ENCODE results near the gene MN1.

Gene MN1

DNA sequence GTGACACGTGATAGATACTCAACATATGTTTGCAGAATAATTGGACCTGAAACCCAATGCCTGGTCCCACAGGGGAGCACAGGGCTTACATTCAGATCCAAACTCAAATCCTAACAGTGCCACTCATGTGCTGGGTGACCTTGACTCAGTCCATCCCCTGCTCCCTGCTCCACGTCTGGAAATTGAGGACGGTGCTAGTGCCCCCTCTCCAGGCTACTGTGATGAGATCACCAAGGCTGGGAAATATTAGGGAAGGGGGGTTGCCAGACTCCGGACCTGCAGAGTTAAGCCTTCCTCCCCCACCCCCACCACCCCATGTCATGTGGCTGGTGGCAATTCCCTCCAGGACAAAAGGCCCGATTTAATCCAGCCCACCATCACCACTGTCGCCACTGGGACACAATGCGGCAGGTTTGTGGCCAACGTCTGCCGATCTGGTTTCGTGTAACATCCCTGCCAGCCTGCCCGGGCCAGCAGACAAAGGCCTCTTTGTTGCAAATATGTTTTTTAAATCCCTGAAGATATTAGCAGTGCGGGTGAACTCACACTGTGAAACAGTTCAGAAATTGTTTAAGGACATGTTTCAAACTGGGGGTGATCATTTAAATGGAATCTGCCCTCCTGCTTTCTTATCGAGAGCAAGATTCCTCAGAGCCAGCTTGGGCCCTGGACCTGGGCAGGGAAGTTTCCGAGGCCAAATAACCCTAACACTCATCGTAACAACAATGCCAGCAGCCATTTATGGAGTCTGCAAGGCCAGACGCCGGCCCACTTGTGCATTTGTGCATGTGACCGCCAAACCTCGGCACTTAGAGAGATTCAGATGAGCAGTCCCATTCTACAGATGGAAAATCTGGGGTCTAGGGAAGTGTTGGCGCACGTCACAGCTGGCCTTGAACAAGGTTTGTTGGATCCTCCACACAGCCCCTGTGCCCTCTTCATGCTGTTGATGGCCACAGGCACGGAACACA is 19.6 kb upstream of the MN1 start:
- Histone ChIP-seq H3K4me1 (ENCODE audit: control insufficient read depth, insufficient read depth, low read length) (no peaks in the 10 kb centered on the region), H3K9me3 (ENCODE audit: control insufficient read depth, insufficient read depth, low read length) (no peaks in the 10 kb centered on the region), H3K9ac (ENCODE audit: low read depth, low read length) (no peak overlapping the region), H3K4me3 (ENCODE audit: low read depth, low read length) (no peak overlapping the region), H3K36me3 (ENCODE audit: control insufficient read depth, insufficient read depth, low read length) (no peaks in the 10 kb centered on the region), H3K27me3 (ENCODE audit: control insufficient read depth, insufficient read depth, low read length) (no peaks in the 10 kb centered on the region)

GRCh38 chr22:27816552-27816951 is 15.0 kb upstream of the MN1 start:
- Histone ChIP-seq H3K27me3 (ENCODE audit: control insufficient read depth, insufficient read depth, low read length) (no peaks in the 10 kb centered on the region), H3K4me1 (ENCODE audit: control insufficient read depth, insufficient read depth, low read length) (no peaks in the 10 kb centered on the region)

DNA sequence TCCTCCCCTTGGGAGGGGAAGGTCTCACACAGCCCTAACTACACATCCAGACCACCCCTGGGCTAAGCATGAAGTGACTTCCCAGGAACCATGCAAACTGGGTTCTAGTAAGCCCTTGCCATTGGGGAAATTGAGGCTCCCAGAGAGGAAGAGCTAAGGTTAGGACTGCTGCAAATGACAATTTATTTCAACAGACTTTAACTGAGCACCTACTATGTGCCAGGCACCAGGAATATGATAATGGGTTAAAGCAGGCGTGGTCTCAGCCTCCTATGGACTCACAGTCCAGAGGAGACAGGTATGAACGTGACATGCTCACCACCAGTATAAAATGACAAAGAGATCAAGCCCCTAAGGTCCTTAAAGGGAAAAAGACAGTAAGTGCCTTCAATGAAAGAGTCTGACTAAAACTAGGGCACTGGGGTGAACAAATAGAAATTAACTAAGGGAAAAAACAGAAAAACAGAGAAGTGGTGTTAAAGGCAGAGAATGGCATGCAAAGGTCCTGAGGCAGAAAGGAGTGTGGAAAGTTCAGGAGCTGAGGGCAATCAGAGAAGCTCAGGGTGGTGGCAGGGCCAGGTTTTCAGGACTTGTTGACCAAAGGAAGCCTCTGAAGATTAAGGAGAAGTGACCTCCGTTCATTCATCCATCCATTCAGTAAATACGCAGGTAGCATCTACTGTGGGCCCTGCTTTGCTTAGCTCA is 14.4 kb upstream of the MN1 start:
- H3K4me3 ChIP-seq (ENCODE audit: low read depth, low read length): no peak overlapping the region
- H3K27me3 ChIP-seq (ENCODE audit: control insufficient read depth, insufficient read depth, low read length): no peaks in the 10 kb centered on the region
- no peaks in the 10 kb centered on the region for H3K36me3 ChIP-seq (ENCODE audit: control insufficient read depth, insufficient read depth, low read length)
- no peaks in the 10 kb centered on the region for H3K9me3 ChIP-seq (ENCODE audit: control insufficient read depth, insufficient read depth, low read length)
- H3K4me1 ChIP-seq (ENCODE audit: control insufficient read depth, insufficient read depth, low read length): peaks cover 3% of the 10 kb centered on the region
- H3K9ac ChIP-seq (ENCODE audit: low read depth, low read length): no peak overlapping the region

More at GRCh38 chr22:27816552-27816951, 15.0 kb upstream of the MN1 start:
- no peaks in the 10 kb centered on the region for H3K36me3 ChIP-seq (ENCODE audit: control insufficient read depth, insufficient read depth, low read length)
- H3K4me3 ChIP-seq (ENCODE audit: low read depth, low read length): no peak overlapping the region
- no peak overlapping the region for H3K9ac ChIP-seq (ENCODE audit: low read depth, low read length)
- H3K9me3 ChIP-seq (ENCODE audit: control insufficient read depth, insufficient read depth, low read length): no peaks in the 10 kb centered on the region

DNA sequence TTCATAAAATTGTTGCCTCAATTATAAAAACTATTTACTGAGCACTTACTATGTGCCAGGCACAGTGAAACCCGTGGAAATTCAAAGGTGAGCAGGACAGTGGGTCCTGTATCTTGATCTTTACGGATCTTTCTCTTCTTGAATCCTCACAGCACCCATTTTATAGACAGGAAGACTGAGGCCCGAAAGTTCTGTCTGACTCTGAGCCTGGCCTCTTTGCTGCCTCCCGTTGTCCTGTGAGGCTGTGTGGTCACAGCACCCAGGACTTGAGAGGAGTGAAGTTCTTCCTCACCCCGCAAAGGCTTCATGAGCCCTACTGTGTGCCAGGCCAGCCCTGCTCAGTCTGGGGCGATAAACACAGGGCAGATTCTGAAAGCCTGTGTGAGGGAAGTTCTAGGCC is 13.4 kb upstream of the MN1 start:
- Histone ChIP-seq H3K27me3 (ENCODE audit: control insufficient read depth, insufficient read depth, low read length) (no peaks in the 10 kb centered on the region), H3K36me3 (ENCODE audit: control insufficient read depth, insufficient read depth, low read length) (no peaks in the 10 kb centered on the region), H3K4me1 (ENCODE audit: control insufficient read depth, insufficient read depth, low read length) (peaks cover 4% of the 10 kb centered on the region), H3K9ac (ENCODE audit: low read depth, low read length) (no peak overlapping the region), H3K4me3 (ENCODE audit: low read depth, low read length) (no peak overlapping the region), H3K9me3 (ENCODE audit: control insufficient read depth, insufficient read depth, low read length) (no peaks in the 10 kb centered on the region)

- Histone ChIP-seq H3K4me3 (ENCODE audit: low read depth, low read length) (no peak overlapping the region), H3K4me1 (ENCODE audit: control insufficient read depth, insufficient read depth, low read length) (peaks cover 6% of the 10 kb centered on the region), H3K36me3 (ENCODE audit: control insufficient read depth, insufficient read depth, low read length) (no peaks in the 10 kb centered on the region), H3K9me3 (ENCODE audit: control insufficient read depth, insufficient read depth, low read length) (no peaks in the 10 kb centered on the region), H3K27me3 (ENCODE audit: control insufficient read depth, insufficient read depth, low read length) (peaks cover 5% of the 10 kb centered on the region), H3K9ac (ENCODE audit: low read depth, low read length) (no peak overlapping the region)
Observed at GRCh38 chr22:27811778-27812177, 10.2 kb upstream of the MN1 start.

GRCh38 chr22:27810609-27811151 is 9.1 kb upstream of the MN1 start:
- Histone ChIP-seq H3K36me3 (ENCODE audit: control insufficient read depth, insufficient read depth, low read length) (no peaks in the 10 kb centered on the region), H3K9ac (ENCODE audit: low read depth, low read length) (no peak overlapping the region), H3K9me3 (ENCODE audit: control insufficient read depth, insufficient read depth, low read length) (no peaks in the 10 kb centered on the region), H3K27me3 (ENCODE audit: control insufficient read depth, insufficient read depth, low read length) (peaks cover 7% of the 10 kb centered on the region), H3K4me1 (ENCODE audit: control insufficient read depth, insufficient read depth, low read length) (peaks cover 6% of the 10 kb centered on the region), H3K4me3 (ENCODE audit: low read depth, low read length) (no peak overlapping the region)

GRCh38 chr22:27809700-27810608 is 8.4 kb upstream of the MN1 start:
- H3K36me3 ChIP-seq (ENCODE audit: control insufficient read depth, insufficient read depth, low read length): no peaks in the 10 kb centered on the region
- peaks cover 12% of the 10 kb centered on the region for H3K27me3 ChIP-seq (ENCODE audit: control insufficient read depth, insufficient read depth, low read length)
- no peak overlapping the region for H3K4me3 ChIP-seq (ENCODE audit: low read depth, low read length)
- H3K9ac ChIP-seq (ENCODE audit: low read depth, low read length): no peak overlapping the region
- H3K9me3 ChIP-seq (ENCODE audit: control insufficient read depth, insufficient read depth, low read length): no peaks in the 10 kb centered on the region
- H3K4me1 ChIP-seq (ENCODE audit: control insufficient read depth, insufficient read depth, low read length): peaks cover 6% of the 10 kb centered on the region

- Histone ChIP-seq H3K27me3 (ENCODE audit: control insufficient read depth, insufficient read depth, low read length) (peaks cover 17% of the 10 kb centered on the region), H3K9ac (ENCODE audit: low read depth, low read length) (no peak overlapping the region), H3K36me3 (ENCODE audit: control insufficient read depth, insufficient read depth, low read length) (no peaks in the 10 kb centered on the region), H3K4me3 (ENCODE audit: low read depth, low read length) (no peak overlapping the region), H3K9me3 (ENCODE audit: control insufficient read depth, insufficient read depth, low read length) (no peaks in the 10 kb centered on the region), H3K4me1 (ENCODE audit: control insufficient read depth, insufficient read depth, low read length) (peaks cover 10% of the 10 kb centered on the region)
Observed at GRCh38 chr22:27809226-27809603, 7.7 kb upstream of the MN1 start.

DNA sequence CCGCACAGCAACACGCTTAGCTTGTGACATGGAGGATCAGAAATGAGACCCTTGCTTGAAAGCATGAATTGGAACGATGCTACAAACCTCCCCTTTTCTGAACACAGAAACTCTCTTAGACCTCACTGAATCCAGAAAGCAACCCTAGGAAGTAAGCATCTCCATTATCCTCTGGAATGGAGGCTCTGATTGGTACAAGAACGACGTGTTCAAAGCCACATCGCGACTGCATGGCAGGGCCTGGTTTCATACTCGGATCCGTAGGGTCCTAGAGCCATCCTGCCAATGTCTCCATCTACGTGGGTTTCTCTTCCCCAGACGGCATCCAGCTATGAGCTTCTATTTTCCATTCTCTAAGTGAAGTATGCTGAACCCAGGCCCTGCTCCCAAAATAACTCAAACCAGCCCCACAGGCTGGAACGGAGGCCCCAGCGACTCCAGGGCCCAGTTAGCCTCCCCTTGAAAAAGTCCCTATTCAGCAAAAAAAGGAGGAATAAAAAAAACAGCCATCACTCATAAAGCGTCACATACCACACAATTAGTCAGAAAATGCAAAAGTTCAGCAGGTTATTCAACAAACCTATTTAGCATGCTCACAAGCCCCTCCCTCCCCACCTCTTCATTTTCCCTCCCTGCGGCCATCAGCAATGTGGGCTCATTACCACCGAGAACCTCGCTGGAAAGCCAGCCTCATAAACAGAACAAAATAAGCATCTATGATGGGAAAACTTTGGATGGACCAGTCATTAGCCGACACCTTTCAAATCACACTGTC is 7.1 kb upstream of the MN1 start:
- Histone ChIP-seq H3K4me1 (ENCODE audit: control insufficient read depth, insufficient read depth, low read length) (peaks cover 13% of the 10 kb centered on the region), H3K36me3 (ENCODE audit: control insufficient read depth, insufficient read depth, low read length) (no peaks in the 10 kb centered on the region), H3K9ac (ENCODE audit: low read depth, low read length) (no peak overlapping the region), H3K27me3 (ENCODE audit: control insufficient read depth, insufficient read depth, low read length) (peaks cover 21% of the 10 kb centered on the region), H3K9me3 (ENCODE audit: control insufficient read depth, insufficient read depth, low read length) (no peaks in the 10 kb centered on the region), H3K4me3 (ENCODE audit: low read depth, low read length) (no peak overlapping the region)

- no peak overlapping the region for H3K9ac ChIP-seq (ENCODE audit: low read depth, low read length)
- no peaks in the 10 kb centered on the region for H3K9me3 ChIP-seq (ENCODE audit: control insufficient read depth, insufficient read depth, low read length)
- peaks cover 36% of the 10 kb centered on the region for H3K27me3 ChIP-seq (ENCODE audit: control insufficient read depth, insufficient read depth, low read length)
- H3K36me3 ChIP-seq (ENCODE audit: control insufficient read depth, insufficient read depth, low read length): no peaks in the 10 kb centered on the region
- peaks cover 12% of the 10 kb centered on the region for H3K4me1 ChIP-seq (ENCODE audit: control insufficient read depth, insufficient read depth, low read length)
- H3K4me3 ChIP-seq (ENCODE audit: low read depth, low read length): no peak overlapping the region
Observed at GRCh38 chr22:27805841-27806240, 4.3 kb upstream of the MN1 start.
